Gastrocnemius medialis (tissue), 4 donors: ENCODE results near the gene KRT75.

ENCODE experiments used
- POLR2A ChIP-seq, 2 donors: fragments of 450-650 bp; IDR thresholded peaks; one replicate each; pipeline ENCODE4 v1.6.1; 2017; ENCODE audit warnings: antibody characterized with exemption in 2 of 2, mild to moderate bottlenecking in 2 of 2, moderate library complexity in 2 of 2
- TF ChIP-seq, protein P1 (sequence below), 5 experiments: fragments of 450-650 bp in 3 of 5; fragments of 200-600 bp in 2 of 5; sonication (generic) in 2 of 5; IDR thresholded peaks in 4 of 5; conservative IDR thresholded peaks in 1 of 5; 1 replicate in 4 of 5; 2 replicates in 1 of 5; pipeline ENCODE4 v1.5.1; 2016 to 2019; ENCODE audit warnings: antibody characterized with exemption in 5 of 5, mild to moderate bottlenecking in 3 of 5, moderate library complexity in 3 of 5

DNA sequence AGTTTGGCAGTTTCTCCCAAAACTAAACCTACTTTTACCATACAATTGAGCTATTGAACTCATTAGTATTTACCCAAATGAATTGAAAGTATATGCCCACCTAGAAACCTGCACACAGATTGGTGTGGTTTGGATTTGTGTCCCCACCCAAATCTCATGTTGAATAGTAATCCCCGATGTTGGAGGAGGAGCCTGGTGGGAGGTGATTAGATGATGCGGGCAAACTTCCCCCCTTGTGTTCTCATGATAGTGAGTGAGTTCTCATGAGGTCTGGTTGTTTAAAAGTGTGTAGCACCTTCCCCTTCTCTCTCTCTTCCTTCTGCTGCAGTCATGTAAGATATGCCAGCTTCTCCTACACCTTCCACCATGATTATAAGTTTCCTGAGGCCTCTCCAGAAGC is 43.5 kb upstream of the KRT75 start:
- TF ChIP-seq, protein P1, sequence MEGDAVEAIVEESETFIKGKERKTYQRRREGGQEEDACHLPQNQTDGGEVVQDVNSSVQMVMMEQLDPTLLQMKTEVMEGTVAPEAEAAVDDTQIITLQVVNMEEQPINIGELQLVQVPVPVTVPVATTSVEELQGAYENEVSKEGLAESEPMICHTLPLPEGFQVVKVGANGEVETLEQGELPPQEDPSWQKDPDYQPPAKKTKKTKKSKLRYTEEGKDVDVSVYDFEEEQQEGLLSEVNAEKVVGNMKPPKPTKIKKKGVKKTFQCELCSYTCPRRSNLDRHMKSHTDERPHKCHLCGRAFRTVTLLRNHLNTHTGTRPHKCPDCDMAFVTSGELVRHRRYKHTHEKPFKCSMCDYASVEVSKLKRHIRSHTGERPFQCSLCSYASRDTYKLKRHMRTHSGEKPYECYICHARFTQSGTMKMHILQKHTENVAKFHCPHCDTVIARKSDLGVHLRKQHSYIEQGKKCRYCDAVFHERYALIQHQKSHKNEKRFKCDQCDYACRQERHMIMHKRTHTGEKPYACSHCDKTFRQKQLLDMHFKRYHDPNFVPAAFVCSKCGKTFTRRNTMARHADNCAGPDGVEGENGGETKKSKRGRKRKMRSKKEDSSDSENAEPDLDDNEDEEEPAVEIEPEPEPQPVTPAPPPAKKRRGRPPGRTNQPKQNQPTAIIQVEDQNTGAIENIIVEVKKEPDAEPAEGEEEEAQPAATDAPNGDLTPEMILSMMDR (IDR thresholded peaks at IDR 0.05 in 4 of 5, conservative IDR thresholded peaks at IDR 0.05 in 1 of 5): no peak
- TF ChIP-seq POLR2A (IDR thresholded peaks at IDR 0.05): no peak
